CD4-positive, alpha-beta T cell treated with Interleukin-15 for 1 hour (primary cell): ENCODE data around the gene ZBTB40.

ENCODE experiments used
- DNase-seq: peaks from one replicate; pipeline ENCODE4 v3.0.0-alpha.2; 2020

The ZBTB40 gene

DNA sequence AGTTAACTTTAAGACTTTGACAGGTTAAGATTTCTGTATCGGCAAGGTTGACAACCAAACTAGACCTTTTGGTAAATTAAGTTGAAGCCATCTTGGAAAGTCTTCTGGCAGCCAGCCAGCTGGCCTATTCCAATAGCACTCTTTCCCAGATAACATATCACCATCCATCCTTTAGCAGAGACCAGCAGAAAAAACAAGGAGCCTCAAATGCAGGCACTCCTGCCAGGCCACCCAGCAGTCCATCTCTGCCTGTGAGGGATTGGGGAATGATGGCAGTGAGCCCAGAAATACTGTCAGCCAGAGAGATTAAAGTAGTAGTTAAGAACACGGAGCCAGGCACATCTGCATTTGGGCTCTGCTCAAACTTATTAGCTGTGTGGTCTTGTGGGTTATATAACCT lies 19.4 kb downstream of the ZBTB40 start:
- no peak for DNase-seq

DNA sequence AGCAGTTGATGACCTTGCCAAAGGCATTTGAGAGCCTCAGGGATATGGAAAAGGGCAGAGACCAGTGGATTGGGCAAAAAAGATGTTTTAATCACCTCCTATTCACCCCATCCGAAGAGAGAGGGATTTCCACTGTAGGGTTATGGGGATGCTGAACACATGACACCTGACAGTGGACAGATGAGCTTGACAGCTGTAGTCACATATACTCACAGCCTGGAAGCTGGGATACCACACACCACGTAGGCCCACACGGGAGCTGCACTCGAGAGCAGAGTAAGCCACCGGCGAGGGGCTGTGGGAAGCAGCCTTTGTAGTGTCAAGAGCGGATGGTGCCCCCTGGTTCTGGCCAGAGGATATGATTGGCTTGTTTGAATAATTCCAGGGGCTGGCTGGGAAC lies 20.0 kb downstream of the ZBTB40 start:
- DNase-seq: no peak

DNA sequence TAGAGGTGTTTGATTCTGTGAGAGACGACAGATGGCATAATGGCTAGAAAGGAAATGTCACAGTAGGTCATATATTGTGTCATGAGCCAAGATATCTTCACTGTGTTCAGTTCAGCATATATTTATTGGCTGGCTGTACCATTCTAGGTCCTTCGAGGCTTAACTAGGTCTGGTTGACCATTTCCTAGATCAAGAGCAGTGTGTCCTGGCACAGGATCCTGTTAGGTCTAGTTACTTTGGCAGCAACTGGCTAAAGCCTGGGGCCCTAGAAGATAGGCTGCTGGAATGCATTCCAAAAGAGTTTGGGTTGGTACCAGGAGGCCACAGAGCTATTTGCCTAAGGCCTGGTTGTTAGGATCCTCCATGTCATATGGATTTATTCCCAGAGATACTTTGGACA lies 20.9 kb downstream of the ZBTB40 start:
- no peak for DNase-seq

DNA sequence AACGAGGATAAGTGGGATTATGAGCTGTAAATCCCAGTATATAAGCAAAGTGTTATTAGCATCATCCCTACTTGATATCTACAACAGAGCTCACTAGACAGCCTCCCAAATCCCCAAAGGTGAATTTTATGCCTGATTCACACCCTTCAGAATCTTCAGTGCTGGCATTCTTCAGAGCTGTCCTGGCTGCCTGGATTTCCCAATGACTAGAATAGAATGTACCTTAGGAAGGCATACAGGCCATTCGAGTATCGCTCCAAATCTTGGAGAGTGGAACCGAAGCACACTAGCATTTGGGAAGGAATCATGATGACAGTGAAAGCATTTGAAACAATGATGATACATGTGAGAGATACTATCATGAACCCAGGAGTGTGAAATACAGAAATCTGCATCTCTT lies 22.3 kb downstream of the ZBTB40 start:
- no peak for DNase-seq

DNA sequence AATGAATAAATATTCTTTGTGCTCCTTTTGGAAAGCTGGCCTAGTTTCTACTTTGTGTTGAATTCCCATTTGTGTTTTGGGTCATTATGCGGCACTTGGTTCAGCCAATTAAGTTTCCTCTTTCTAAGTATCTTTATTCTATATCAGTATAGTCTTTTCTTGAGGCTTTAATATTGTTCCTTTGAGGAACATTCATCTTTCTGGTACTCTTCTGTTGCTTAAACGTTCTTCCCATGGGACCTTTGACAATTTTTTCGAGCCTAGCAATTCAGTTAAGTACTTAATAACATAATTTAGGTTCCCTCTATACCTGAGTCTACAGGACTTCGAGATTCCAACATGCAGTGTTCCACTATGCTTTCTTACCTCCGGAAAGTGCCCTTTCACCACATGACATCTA lies 24.9 kb downstream of the ZBTB40 start:
- DNase-seq: no peak

DNA sequence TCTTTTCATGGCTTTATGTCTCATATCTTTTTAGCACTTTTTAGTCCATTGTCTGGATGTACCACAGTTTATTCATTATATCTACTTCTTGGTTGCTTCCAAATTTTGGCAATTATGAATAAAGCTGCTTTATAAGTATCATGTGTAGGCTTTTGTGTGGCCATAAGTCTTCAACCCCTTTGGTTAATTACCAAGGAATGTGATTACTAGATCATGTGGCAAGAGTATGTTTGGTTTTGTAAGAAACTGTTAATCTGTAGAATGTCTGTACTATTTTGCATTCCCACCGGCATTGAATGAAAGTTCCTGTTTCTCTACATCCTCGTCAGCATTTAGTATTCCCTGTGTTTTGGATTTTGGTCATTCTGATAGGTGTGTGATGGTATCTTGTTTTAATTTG lies 31.5 kb downstream of the ZBTB40 start:
- no peak for DNase-seq

DNA sequence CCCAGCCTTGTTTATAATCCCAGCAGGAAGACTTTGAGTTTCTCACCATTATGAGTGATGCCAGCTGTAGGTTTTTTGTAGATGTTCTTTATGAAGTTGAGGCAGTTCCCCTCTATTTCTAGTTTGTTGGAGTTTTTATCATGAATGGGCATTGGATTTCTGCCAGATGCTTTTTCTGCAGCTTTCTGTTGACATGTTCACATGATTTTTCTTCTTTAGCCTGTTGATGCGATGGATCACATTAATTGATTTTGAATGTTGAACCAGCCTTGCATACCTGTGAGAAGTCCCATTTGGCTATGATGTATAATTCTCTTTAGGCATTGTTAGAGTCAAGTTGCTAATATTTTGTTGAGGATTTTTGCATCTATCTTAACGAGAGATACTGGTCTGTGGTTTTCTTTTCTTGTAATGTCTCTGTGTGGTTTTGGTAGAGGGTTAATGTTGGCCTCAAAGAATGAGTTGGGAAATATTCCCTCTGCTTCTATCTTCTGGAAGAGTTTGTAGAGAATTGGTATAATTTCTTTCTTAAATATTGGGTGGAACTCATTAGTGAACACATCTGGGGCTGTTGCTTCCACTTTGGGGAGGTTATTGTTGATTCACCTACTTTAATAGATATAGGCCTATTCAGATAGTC lies 33.2 kb downstream of the ZBTB40 start:
- DNase-seq: no peak

DNA sequence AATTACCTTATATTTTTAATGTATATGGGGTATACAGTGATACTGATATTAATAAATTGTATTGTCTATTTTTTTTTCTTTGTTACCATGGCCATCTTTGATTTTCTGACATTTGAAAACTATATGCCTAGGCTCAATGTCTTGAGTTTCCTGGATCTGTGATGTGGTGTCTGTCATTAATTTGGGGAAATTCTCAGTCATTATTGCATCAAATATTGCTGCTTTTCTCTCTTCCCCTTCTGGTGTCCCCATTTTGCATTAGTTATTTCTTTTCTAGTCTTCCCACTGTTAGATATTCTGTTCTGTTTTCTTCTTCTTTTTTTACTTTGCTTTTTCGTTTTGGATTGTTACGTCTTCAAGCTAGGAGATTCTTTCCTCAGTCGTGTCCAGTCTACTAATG lies 33.8 kb downstream of the ZBTB40 start:
- no peak for DNase-seq

DNA sequence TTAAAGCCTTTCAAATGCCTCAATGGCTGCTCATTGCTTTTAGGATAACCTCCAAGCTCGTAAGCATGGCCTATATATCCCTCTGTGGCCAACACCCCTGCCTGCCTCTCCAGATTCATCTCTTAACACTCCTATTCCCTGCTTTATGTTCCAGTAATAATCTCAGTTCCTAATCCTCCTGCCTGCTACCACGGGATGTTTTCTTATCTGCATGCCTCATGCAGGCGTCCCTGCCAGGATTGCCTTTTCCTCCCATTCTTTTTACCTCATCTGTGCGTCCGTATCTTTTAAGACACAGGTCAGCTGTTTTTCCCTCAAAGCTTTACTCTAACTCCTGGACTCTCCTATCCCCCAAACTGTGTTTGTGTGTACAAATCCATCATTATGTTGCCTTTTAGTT lies 36.1 kb downstream of the ZBTB40 start:
- no peak for DNase-seq

DNA sequence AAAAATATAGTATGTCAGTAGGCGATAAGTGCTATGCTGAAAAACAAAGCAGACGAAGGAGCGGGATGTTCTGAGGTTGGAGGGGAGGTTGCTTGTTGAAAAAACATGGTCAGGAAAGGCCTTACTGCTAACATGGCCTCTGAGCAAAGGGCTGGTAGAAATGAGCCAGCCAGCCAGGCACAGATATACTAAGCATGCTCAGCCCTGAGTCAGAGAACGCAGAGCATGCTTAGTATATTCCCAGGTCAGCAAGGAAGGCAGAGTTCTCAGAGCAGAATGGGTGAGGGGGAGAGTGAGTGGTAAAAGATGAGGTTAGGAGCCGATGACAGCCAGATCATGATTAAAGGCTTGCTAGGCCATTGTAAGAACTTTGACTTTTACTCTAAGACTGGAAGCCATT lies 36.7 kb downstream of the ZBTB40 start:
- no peak for DNase-seq

DNA sequence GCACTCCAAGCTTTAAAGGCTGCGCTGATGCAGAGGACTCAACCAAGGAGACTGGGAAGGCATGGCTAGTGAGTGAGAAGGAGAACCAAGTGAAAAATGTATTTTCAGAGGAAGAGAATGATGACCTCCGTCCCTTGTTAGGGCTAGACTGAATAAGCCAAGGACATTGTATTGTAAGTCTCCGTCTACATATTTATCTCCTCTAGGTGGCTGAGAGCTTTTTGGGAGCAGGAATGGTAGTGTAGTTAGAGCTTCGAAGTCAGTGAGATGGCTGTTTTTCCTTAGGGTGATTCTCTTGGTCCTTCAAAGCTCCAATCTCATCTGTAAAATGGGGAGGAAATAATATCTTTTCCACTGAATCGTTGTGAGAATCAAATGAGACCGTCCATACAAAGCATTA lies 37.6 kb downstream of the ZBTB40 start:
- no peak for DNase-seq

DNA sequence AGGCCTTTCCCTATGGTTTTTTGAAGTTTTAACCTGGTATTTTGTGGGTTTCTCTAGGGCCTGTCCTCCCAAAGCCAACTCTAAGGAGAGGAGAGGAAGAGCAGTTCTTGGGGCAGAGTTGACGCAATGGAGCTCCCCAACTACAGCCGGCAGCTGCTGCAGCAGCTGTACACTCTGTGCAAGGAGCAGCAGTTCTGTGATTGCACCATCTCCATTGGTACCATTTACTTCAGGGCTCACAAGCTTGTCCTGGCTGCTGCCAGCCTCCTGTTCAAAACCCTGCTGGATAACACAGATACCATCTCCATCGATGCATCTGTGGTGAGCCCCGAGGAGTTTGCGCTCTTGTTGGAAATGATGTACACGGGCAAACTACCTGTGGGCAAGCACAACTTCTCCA lies 38.2 kb downstream of the ZBTB40 start:
- DNase-seq: no peak

DNA sequence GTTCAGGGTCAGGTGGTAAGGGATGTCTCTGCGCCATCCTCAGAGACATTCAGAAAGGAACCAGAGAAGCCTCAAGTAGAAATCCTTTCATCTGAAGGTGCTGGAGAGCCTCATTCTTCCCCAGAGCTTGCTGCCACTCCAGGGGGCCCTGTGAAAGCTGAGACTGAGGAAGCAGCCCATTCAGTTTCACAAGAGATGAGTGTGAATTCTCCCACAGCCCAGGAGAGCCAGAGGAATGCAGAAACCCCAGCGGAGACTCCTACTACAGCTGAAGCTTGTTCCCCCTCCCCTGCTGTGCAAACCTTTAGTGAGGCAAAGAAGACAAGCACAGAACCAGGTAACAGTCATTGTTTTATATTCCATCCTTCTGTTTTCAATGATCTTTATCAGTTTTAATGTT lies 38.7 kb downstream of the ZBTB40 start:
- DNase-seq: no peak

DNA sequence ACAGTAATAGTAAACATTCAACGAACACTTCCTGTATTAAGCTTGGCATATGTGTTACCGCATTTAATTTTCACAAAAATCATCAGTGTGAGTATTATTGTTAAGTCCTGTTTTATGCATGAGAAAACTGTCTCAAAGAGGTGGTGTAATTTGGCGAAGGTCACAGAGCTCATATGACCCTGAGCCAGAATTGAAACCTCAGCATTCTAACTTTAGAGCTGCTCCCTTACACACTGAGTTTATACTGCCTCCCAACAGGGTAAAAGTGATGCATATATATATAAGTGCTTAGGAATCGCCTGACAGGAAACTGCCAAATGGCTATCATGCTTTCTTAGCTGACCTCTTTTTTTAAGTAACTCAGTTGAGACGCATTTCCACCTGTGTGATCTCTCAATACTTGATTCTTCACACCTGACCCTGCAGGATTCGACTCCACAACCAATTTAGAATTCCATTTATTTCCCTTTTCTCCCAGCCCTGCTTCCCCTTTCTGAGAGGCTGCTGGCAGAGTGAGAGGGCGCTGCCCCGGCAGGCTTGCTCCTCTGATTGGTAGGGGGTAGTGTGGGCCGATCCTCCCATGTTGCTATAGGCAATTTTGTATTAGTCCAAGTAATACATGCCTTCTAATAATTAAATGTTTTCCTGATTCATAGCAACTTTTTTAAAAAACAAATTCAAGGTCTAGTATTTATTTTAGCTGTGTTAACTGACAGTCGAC lies 40.5 kb downstream of the ZBTB40 start:
- DNase-seq: no peak

DNA sequence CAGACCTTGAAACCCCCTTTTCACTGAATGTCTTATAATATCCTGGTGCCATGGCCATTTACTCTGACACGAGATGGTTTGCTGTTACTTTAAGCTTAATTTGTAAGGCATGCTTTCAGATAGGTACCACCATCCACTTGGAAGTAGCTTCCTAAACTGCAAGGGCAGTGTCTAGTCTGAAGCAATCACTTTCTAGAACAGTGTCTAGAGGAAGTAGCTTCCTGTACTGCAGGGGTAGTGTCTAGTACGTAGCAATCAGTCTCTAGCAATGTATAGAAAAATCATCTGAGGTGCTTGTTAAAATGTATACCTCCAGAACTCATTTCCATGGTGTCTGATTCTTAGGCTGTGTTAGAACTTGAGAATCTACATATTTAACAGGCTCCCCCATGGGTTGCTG lies 42.5 kb downstream of the ZBTB40 start:
- DNase-seq: no peak

DNA sequence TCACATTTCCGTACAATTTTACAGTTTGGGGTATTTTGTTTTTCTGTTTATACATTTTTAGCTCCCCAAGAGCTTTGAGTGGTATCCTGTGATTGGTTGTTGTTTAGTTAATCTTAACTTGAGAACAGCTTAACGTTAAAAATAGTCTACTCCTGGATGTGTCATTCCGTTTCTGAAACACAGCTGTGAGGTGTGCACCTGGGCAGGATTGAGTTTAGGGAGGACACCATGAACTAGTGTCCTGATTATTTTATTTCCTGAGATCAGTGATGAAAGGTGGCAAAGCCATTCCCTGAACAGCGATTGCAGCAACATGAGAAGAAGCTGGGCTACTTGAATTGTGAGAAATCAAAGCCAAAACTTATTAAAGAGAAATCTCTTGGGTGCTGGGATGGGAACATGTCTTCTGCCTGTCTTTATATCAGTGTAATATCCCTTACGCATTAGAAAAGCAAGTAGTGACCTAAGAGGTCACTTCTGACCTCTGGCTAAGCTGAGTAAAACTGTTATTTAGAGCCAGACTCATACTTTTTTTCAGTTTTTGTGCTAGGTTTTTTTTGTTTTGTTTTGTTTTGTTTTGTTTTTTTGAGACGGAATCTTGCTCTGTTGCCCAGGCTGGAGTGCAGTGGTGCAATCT lies 43.4 kb downstream of the ZBTB40 start:
- DNase-seq: no peak

DNA sequence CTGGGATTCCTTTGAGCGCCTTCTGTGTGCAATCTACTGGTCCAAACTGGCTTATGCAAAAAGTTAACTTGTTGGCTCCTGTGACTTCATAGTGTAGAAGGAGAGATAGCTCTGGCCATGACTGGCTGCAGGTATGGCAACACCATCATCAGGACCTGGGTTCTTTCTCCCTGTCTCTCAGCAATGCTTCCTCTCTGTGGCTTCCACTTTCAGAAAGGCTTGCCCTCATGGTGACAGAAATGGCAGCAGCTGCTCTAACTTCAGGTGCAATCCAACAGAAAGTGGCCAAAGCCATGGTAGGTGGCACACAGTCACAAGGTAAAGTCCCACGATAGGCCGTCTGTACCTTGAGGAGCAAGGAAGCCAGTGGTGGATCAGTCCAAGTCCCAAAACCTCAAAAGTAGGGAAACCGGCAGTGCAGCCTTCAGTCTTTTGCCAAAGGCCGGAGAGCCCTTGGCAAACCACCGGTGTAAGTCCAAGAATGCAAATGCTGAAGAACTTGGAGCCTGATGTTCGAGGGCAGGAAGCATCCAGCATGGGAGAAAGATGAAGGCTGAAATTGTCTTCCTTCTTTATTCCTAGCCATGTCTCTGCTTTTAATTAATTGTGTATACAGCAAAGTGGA lies 45.0 kb downstream of the ZBTB40 start:
- no peak for DNase-seq

DNA sequence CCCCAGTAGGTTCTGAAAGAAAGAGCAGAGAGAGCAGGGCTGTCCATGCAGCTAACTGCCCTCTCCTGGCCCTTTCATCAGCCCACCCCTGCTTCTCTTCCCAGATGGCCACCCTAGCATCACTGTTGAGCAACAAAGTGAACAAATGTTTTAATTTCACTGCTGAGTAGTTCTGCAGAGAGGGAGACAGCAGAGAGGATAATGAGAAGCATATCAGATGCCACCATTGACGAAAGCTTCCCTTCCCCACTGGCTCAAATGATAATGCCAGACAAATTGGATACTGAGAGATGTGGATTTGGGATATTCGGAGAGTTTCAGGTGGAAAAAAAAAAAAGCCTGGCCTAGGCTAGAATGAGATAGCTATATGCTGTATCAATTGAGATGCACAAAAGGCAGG lies 46.8 kb downstream of the ZBTB40 start:
- no peak for DNase-seq

DNA sequence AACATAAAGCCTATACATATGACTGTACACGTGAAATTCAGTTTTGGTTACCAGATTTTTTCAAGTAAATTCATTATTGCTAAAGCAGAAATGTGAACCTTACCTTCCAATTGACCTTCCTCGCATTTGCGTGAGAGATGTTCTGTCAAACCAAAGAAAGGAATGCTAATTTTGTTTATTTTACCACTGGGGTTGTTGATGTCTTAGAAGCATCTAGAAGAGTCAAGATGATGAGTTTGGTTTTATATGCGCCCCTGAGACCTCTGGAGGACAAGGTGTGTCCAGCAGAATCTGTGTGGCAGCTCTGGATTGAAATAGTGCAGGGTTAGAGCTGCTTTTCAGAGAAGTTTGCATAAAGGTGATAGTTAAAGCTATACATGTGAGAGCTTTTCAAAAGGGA lies 48.4 kb downstream of the ZBTB40 start:
- no peak for DNase-seq

DNA sequence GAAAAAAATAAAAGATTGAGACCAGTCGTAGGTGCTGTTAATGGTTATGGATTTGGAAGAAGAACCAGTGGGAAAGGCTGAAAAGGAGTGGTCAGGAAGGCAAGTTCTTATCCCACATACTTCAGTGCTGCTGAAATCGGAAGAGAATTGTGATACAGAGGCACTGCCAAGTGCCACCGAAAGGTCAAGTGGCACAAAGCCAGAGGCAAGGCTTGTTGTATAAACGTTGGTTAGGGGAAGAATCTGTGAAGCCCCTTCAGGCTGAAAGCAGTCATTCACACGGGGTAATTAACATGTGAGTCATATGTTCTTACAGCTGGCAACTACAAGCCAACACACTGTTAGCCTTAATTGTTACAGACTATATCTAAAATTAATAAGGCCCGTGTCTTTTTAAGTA lies 48.8 kb downstream of the ZBTB40 start:
- DNase-seq: no peak

DNA sequence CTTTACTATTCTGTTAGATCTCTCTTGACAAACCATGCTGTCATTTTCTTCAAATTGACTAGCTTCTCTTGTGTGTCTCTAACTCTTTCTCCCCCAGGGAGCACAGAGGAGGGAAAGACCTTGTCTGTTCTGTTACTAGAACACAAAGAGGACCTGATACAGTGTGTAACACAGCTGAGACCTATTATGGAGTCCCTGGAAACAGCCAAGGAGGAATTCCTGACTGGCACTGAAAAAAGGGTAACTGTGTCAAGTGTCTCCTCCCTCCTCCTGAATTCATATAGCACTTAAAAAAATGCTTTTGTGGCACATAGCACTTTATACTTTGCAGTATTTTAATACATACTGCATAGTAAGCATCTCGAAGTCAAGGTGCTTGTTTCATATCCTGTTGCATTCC lies 50.6 kb downstream of the ZBTB40 start:
- DNase-seq: no peak

DNA sequence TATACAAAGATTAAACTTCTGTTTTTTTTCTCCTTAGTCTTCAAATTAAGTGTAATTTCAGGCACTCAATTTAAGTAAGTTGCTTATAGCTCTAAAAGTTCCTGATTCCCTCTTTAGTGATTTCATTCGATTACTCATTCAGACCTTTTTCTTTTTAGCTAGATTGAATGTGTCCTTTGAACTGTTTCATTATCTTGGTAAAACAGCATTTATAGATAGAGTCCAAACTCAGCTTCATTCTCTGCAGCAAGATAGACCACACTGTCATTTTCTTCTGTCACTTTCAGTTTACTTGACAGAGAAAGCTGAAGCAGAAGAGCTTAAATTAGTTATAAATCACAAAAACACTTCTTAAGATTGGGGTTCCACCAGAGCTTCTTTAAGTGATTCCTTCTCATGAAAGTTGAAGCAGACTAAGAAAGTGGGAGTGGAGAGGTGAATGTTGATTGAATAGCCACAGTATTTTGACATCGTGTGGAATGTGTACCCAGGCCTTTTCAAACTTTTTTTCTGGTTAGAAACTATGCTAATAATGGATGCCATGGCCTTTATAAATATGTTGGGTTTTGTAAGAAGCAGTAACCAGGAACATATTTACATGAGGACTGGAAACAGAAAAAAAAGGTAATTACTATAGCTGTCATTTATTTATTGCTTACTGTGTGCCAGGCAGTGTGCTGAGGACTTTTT lies 52.2 kb downstream of the ZBTB40 start:
- DNase-seq: no peak

DNA sequence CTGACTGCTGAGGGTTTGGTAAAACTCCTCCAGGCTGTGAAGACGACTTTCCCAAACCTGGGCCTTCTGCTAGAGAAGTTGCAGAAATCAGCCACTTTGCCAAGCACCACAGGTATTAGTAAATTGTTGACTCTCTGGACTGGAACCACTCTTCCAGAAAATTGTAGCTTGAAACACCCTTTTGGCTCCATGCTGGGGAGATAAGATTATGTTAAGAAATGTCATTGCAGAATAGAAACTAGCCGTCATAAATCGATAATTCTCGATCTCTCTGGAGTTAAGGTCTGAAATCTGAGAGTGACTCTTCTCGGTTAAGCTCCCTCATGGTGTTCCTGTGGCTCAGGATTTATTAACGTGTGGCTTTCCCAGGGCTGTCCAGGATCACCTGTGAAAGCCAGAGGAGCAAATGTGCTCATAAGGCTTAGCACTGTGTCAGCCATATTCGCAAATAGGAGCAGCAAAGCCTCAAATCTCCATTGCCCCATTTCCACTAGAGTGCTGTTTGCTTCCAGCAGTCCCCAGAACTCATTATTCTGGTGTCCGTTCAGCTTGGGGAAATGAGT lies 54.6 kb downstream of the ZBTB40 start:
- DNase-seq: no peak
